Measurements from ENCODE around the gene YPEL1. TPM values are rescaled to one million over a fixed set of nuclear protein-coding genes. Genes with fewer than 3 reads are reported as not detected.
A peak's percentile ranks its signal among the peaks of the same experiment; 100 is the strongest.

YPEL1 gene
- total and polyA plus RNA-seq, 4 experiments from 2014 or later = 4.9 to 9.8 (median 6.6) TPM

GRCh38 chr22:21699643-21700042 lies 36.0 kb downstream of the YPEL1 start:
- no peak overlapping the region for H3K4me3 ChIP-seq (ENCODE audit: low read length in 2 of 2)
- H3K27me3 ChIP-seq (ENCODE audit: insufficient read depth, low read length) = no peaks in the 10 kb centered on the region
- Mint-ChIP-seq H3K36me3 (peaks cover 14 to 56% of the 10 kb centered on the region in 2 donors), H3K27me3 (no peaks in the 10 kb centered on the region), H3K4me3 (no peak overlapping the region), H3K27ac (peak overlapping the region in 3 of 7 donors; percentile 12 to 61 (median 32)), H3K9me3 (no peaks in the 10 kb centered on the region), H3K4me1 (no peaks in the 10 kb centered on the region)
- intact Hi-C loops (cut with micrococcal nuclease) = no loop called here
- no peaks in the 10 kb centered on the region for H3K9me3 ChIP-seq (ENCODE audit: control insufficient read depth in 1 of 2, low read length in 2 of 2)
- ChIA-PET POLR2A (ENCODE audit: partially characterized antibody) (no interaction called here), CTCF (ENCODE audit: partially characterized antibody) (no interaction called here)
- H3K4me1 ChIP-seq (ENCODE audit: insufficient read depth, low read length) = no peaks in the 10 kb centered on the region
- DNase-seq = no peak
- H3K36me3 ChIP-seq (ENCODE audit: insufficient read depth, low read length) = peaks cover 26% of the 10 kb centered on the region
- H3K27ac ChIP-seq (ENCODE audit: low read depth, low read length) = no peak overlapping the region

GRCh38 chr22:21698430-21699329 lies 36.9 kb downstream of the YPEL1 start:
- H3K27me3 Mint-ChIP-seq = no peaks in the 10 kb centered on the region
- no peak for DNase-seq
- H3K36me3 Mint-ChIP-seq = peaks cover 15 to 58% of the 10 kb centered on the region in 2 donors
- H3K4me3 ChIP-seq (ENCODE audit: low read length in 2 of 2) = no peak overlapping the region
- H3K27me3 ChIP-seq (ENCODE audit: insufficient read depth, low read length) = no peaks in the 10 kb centered on the region
- H3K4me1 Mint-ChIP-seq = no peaks in the 10 kb centered on the region
- no peaks in the 10 kb centered on the region for H3K9me3 ChIP-seq (ENCODE audit: control insufficient read depth in 1 of 2, low read length in 2 of 2)
- H3K36me3 ChIP-seq (ENCODE audit: insufficient read depth, low read length) = peaks cover 36% of the 10 kb centered on the region
- intact Hi-C loops (cut with micrococcal nuclease) = no loop called here
- H3K9me3 Mint-ChIP-seq = no peaks in the 10 kb centered on the region
- peak overlapping the region in 1 of 7 donors; percentile 35 for H3K27ac Mint-ChIP-seq
- H3K4me3 Mint-ChIP-seq = no peak overlapping the region
- H3K27ac ChIP-seq (ENCODE audit: low read depth, low read length) = no peak overlapping the region
- POLR2A ChIA-PET (ENCODE audit: partially characterized antibody) = no interaction called here
- CTCF ChIA-PET (ENCODE audit: partially characterized antibody) = interaction anchor here (2.2 kb wide), 1 partner anchor 13 kb away, joined by 7 read pairs; no protein-coding TSS in a partner anchor
- H3K4me1 ChIP-seq (ENCODE audit: insufficient read depth, low read length) = no peaks in the 10 kb centered on the region

- ChIA-PET CTCF (ENCODE audit: partially characterized antibody) (interaction anchor here (2.2 kb wide), 1 partner anchor 14 kb away, joined by 7 read pairs; no protein-coding TSS in a partner anchor), POLR2A (ENCODE audit: partially characterized antibody) (no interaction called here)
- H3K27ac Mint-ChIP-seq = no peak overlapping the region
- no peaks in the 10 kb centered on the region for H3K9me3 ChIP-seq (ENCODE audit: control insufficient read depth in 1 of 2, low read length in 2 of 2)
- H3K4me3 ChIP-seq (ENCODE audit: low read length in 2 of 2) = no peak overlapping the region
- H3K4me1 ChIP-seq (ENCODE audit: insufficient read depth, low read length) = no peaks in the 10 kb centered on the region
- no peaks in the 10 kb centered on the region for H3K4me1 Mint-ChIP-seq
- H3K27me3 ChIP-seq (ENCODE audit: insufficient read depth, low read length) = no peaks in the 10 kb centered on the region
- H3K27me3 Mint-ChIP-seq = no peaks in the 10 kb centered on the region
- no peak for DNase-seq
- peaks cover 41% of the 10 kb centered on the region for H3K36me3 ChIP-seq (ENCODE audit: insufficient read depth, low read length)
- no peaks in the 10 kb centered on the region for H3K9me3 Mint-ChIP-seq
- no peak overlapping the region for H3K27ac ChIP-seq (ENCODE audit: low read depth, low read length)
- intact Hi-C loops (cut with micrococcal nuclease) = no loop called here
- peaks cover 15 to 58% of the 10 kb centered on the region in 2 donors for H3K36me3 Mint-ChIP-seq
- H3K4me3 Mint-ChIP-seq = no peak overlapping the region
These were observed 37.7 kb downstream of the YPEL1 start for GRCh38 chr22:21697880-21698279.

GRCh38 chr22:21697021-21697771 lies 38.4 kb downstream of the YPEL1 start:
- intact Hi-C loops (cut with micrococcal nuclease) = no loop called here
- H3K27ac ChIP-seq (ENCODE audit: low read depth, low read length) = no peak overlapping the region
- Mint-ChIP-seq H3K9me3 (no peaks in the 10 kb centered on the region), H3K27me3 (no peaks in the 10 kb centered on the region), H3K36me3 (peaks cover 15 to 55% of the 10 kb centered on the region in 2 donors), H3K4me3 (no peak overlapping the region), H3K27ac (peak overlapping the region in 6 of 7 donors; percentile 23 to 82 (median 56)), H3K4me1 (no peaks in the 10 kb centered on the region)
- DNase-seq = no peak
- no peak overlapping the region for H3K4me3 ChIP-seq (ENCODE audit: low read length in 2 of 2)
- ChIA-PET CTCF (ENCODE audit: partially characterized antibody) (interaction anchor here (2.2 kb wide), 1 partner anchor 14 kb away, joined by 7 read pairs; no protein-coding TSS in a partner anchor), POLR2A (ENCODE audit: partially characterized antibody) (no interaction called here)
- H3K4me1 ChIP-seq (ENCODE audit: insufficient read depth, low read length) = no peaks in the 10 kb centered on the region
- peaks cover 41% of the 10 kb centered on the region for H3K36me3 ChIP-seq (ENCODE audit: insufficient read depth, low read length)
- H3K9me3 ChIP-seq (ENCODE audit: control insufficient read depth in 1 of 2, low read length in 2 of 2) = no peaks in the 10 kb centered on the region
- no peaks in the 10 kb centered on the region for H3K27me3 ChIP-seq (ENCODE audit: insufficient read depth, low read length)

- no peaks in the 10 kb centered on the region for H3K9me3 Mint-ChIP-seq
- POLR2A ChIA-PET (ENCODE audit: partially characterized antibody) = no interaction called here
- H3K36me3 ChIP-seq (ENCODE audit: insufficient read depth, low read length) = peaks cover 46% of the 10 kb centered on the region
- no peak for DNase-seq
- H3K27me3 Mint-ChIP-seq = no peaks in the 10 kb centered on the region
- H3K4me1 ChIP-seq (ENCODE audit: insufficient read depth, low read length) = no peaks in the 10 kb centered on the region
- CTCF ChIA-PET (ENCODE audit: partially characterized antibody) = no interaction called here
- intact Hi-C loops (cut with micrococcal nuclease) = no loop called here
- no peaks in the 10 kb centered on the region for H3K27me3 ChIP-seq (ENCODE audit: insufficient read depth, low read length)
- H3K4me1 Mint-ChIP-seq = peaks cover 0 to under 1% (median 0%) of the 10 kb centered on the region in 4 donors
- no peak overlapping the region for H3K4me3 Mint-ChIP-seq
- peak overlapping the region in 2 of 7 donors; percentile 60 to 63 for H3K27ac Mint-ChIP-seq
- no peaks in the 10 kb centered on the region for H3K9me3 ChIP-seq (ENCODE audit: control insufficient read depth in 1 of 2, low read length in 2 of 2)
- no peak overlapping the region for H3K27ac ChIP-seq (ENCODE audit: low read depth, low read length)
- H3K36me3 Mint-ChIP-seq = peaks cover 20 to 50% of the 10 kb centered on the region in 2 donors
- no peak overlapping the region for H3K4me3 ChIP-seq (ENCODE audit: low read length in 2 of 2)
These were observed 39.5 kb downstream of the YPEL1 start for GRCh38 chr22:21696115-21696514.

- Histone ChIP-seq H3K4me1 (ENCODE audit: insufficient read depth, low read length) (no peaks in the 10 kb centered on the region), H3K27ac (ENCODE audit: low read depth, low read length) (no peak overlapping the region), H3K27me3 (ENCODE audit: insufficient read depth, low read length) (no peaks in the 10 kb centered on the region), H3K9me3 (ENCODE audit: control insufficient read depth in 1 of 2, low read length in 2 of 2) (no peaks in the 10 kb centered on the region), H3K36me3 (ENCODE audit: insufficient read depth, low read length) (peaks cover 46% of the 10 kb centered on the region), H3K4me3 (ENCODE audit: low read length in 2 of 2) (no peak overlapping the region)
- no peak for DNase-seq
- intact Hi-C loops (cut with micrococcal nuclease) = no loop called here
- Mint-ChIP-seq H3K9me3 (no peaks in the 10 kb centered on the region), H3K27ac (peak overlapping the region in 4 of 7 donors; percentile 22 to 90 (median 59)), H3K4me3 (peak overlapping the region in 1 of 8 donors; percentile 70), H3K4me1 (peaks cover 0 to 2% (median 1%) of the 10 kb centered on the region in 4 donors), H3K27me3 (no peaks in the 10 kb centered on the region), H3K36me3 (peaks cover 22 to 49% of the 10 kb centered on the region in 2 donors)
- POLR2A ChIA-PET (ENCODE audit: partially characterized antibody) = no interaction called here
- CTCF ChIA-PET (ENCODE audit: partially characterized antibody) = no interaction called here
These were observed 40.0 kb downstream of the YPEL1 start for GRCh38 chr22:21695430-21696085.
